Right cardiac atrium (tissue), 5 donors: ENCODE data around the gene CNDP2. TPM values are rescaled to one million over a fixed set of nuclear protein-coding genes. Genes with fewer than 3 reads are reported as not detected.

Source experiments
- polyA plus RNA-seq: library from polyadenylated mRNA; stranded (reverse); fragments of 200-250 nt; gene quantifications from one replicate; pipeline ENCODE4 v1.2.3, GENCODE V29; 2013
- total RNA-seq, 4 donors: library from RNA; stranded (reverse); fragmentation: NEBNext Ultra II Directional; extraction: Animal tissue kit (Norgen Biotek cat#: 25700); gene quantifications; one replicate each; pipeline ENCODE4 v1.2.1, GENCODE V29; 2021
- donor health status: healthy with polysubstance abuse.
- donor health status: DM: no; HTN: yes; CAD: no.
- donor health status: DM: no; HTN: no; CAD: no.
- donor health status: DM: no; HTN: yes; CAD: no; lungs with severe emphysema.
- donor health status: DM: yes; HTN: yes; CAD: no.

CNDP2 gene
- total and polyA plus RNA-seq, 5 donors = 41.0 to 60.7 (median 54.2) TPM

Other genes with a start within 250 kb of the CNDP2 start
- 10 to 100 TPM; 40.4 to 53.6 (median 48.8) TPM for gene CYB5A, start 204.4 kb upstream of the CNDP2 start, total RNA-seq
- gene CYB5A, start 204.4 kb upstream of the CNDP2 start, polyA plus RNA-seq = 91.8 TPM
- not detected for gene C18orf63, start 180.5 kb upstream of the CNDP2 start, total RNA-seq
- not detected for gene C18orf63, start 180.5 kb upstream of the CNDP2 start, polyA plus RNA-seq
- 1 to 10 TPM in 2 of 4 donors, under 1 TPM in 1, not detected in 1; 0.83 to 2.5 (median 1.7) TPM for gene DIPK1C, start 39.1 kb upstream of the CNDP2 start, total RNA-seq
- 5.7 TPM for gene DIPK1C, start 39.1 kb upstream of the CNDP2 start, polyA plus RNA-seq
- not detected for gene CNDP1, start 38.1 kb downstream of the CNDP2 start, total RNA-seq
- 0.05 TPM for gene CNDP1, start 38.1 kb downstream of the CNDP2 start, polyA plus RNA-seq
- 10 to 100 TPM; 10.6 to 14.7 (median 12.9) TPM for gene ZNF407, start 101.5 kb downstream of the CNDP2 start, total RNA-seq
- gene ZNF407, start 101.5 kb downstream of the CNDP2 start, polyA plus RNA-seq = 3.8 TPM